Panc1 (cell line): Measurements from ENCODE around the gene ING4.

Experiments
- CTCF ChIP-seq: fragments of 450-650 bp; IDR thresholded peaks from 2 replicates; pipeline ENCODE4 v1.5.1; 2017; ENCODE audit warnings: mild to moderate bottlenecking
- POLR2AphosphoS5 ChIP-seq: IDR thresholded peaks from 2 replicates; pipeline ENCODE4 v1.6.1; 2012; ENCODE audit warnings: mild to moderate bottlenecking, low read depth, low read length, moderate library complexity
- REST ChIP-seq, 2 experiments: IDR thresholded peaks; 2 replicates each; pipeline ENCODE4 v1.6.1; 2011 to 2012; ENCODE audit warnings: low read depth in 2 of 2, control low read depth in 1 of 2, low read length in 1 of 2, mild to moderate bottlenecking in 1 of 2, moderate library complexity in 1 of 2; ENCODE audit not compliant: insufficient read depth in 1 of 2
- SIN3A ChIP-seq: IDR thresholded peaks from 2 replicates; pipeline ENCODE4 v1.6.1; 2012; ENCODE audit warnings: low read depth, mild to moderate bottlenecking, low read length, moderate library complexity, borderline replicate concordance; ENCODE audit not compliant: insufficient read depth
- TCF7L2 ChIP-seq: IDR thresholded peaks from 2 replicates; pipeline ENCODE4 v1.6.1; 2011; ENCODE audit warnings: mild to moderate bottlenecking, low read depth, low read length, inconsistent platforms

DNA sequence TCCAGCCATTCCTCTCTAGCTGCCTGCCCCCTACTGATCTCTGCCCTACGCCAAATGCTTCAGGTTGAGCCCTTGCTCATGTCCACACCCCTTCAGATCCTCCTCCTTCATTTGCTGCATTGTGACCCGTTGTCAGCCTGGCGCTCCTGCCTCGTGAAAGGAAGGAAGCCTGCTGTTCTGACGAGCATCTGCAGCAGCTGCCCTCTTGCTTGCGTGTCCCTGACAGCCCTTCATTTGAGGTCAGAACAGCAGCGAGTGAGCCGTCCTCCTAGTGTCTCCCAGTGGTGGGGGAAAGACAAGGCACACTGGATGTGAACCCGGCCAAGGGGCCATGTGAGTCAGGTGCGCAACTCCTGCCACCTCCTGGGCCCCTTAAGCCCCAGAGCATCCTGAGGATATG lies 40.7 kb upstream of the ING4 start:
- TF ChIP-seq CTCF (no peak), POLR2AphosphoS5 (no peak), REST (IDR thresholded peaks at IDR 0.05; ENCODE audit: insufficient read depth in 1 of 2, low read depth in 2 of 2, low read length in 1 of 2) (no peak), SIN3A (no peak), TCF7L2 (no peak)
